Common myeloid progenitor, CD34-positive (primary cell): ENCODE results near the gene CITED4.
A peak's percentile ranks its signal among the peaks of the same experiment; 100 is the strongest.

Source experiments
- CTCF ChIA-PET: fragments of 350-600 bp; sonication (Branson Sonifier 250); formaldehyde crosslinking; loops from one replicate; lab custom pipeline; 2021; ENCODE audit warnings: antibody characterized with exemption; lab: Charles Lee
- POLR2A ChIA-PET: fragments of 350-600 bp; sonication (Branson Sonifier 250); formaldehyde crosslinking; loops from one replicate; lab custom pipeline; 2021; ENCODE audit warnings: antibody characterized with exemption; lab: Charles Lee
- DNase-seq, 3 donors: peaks; one replicate each; pipeline versions ENCODE4 v3.0.0 to v3.0.0-alpha.2; 2013
- H3K27ac ChIP-seq, 2 experiments: 1 replicate in 1 of 2; 2 replicates in 1 of 2; pipeline ENCODE4 v1.7.0; 2013; ENCODE audit warnings: inconsistent platforms in 2 of 2, low read length in 2 of 2, mild to moderate bottlenecking in 2 of 2, low read depth in 1 of 2, moderate library complexity in 1 of 2; ENCODE audit not compliant: severe bottlenecking in 2 of 2, insufficient read depth in 1 of 2, poor library complexity in 1 of 2
- H3K27me3 ChIP-seq, 5 experiments: replicated peaks in 2 of 5; 1 replicate in 3 of 5; 2 replicates in 2 of 5; pipeline versions ENCODE4 v1.6.1 to v1.7.0; 2013; ENCODE audit warnings: low read length in 4 of 5, mild to moderate bottlenecking in 2 of 5, moderate library complexity in 2 of 5, inconsistent platforms in 1 of 5; ENCODE audit not compliant: insufficient read depth in 5 of 5, control insufficient read depth in 4 of 5
- H3K36me3 ChIP-seq, 4 experiments: 1 replicate in 2 of 4; 2 replicates in 2 of 4; pipeline versions ENCODE4 v1.6.1 to v1.7.0; 2013; ENCODE audit warnings: low read length in 3 of 4, control low read depth in 1 of 4, mild to moderate bottlenecking in 1 of 4; ENCODE audit not compliant: control insufficient read depth in 4 of 4, insufficient read depth in 4 of 4
- H3K4me1 ChIP-seq, 4 experiments: 1 replicate in 3 of 4; 2 replicates in 1 of 4; pipeline versions ENCODE4 v1.6.1 to v1.7.1; 2013; ENCODE audit warnings: low read length in 3 of 4, mild to moderate bottlenecking in 3 of 4, control low read depth in 1 of 4, inconsistent platforms in 1 of 4, moderate library complexity in 1 of 4; ENCODE audit not compliant: control insufficient read depth in 4 of 4, insufficient read depth in 4 of 4; ENCODE audit errors: control extremely low read depth in 1 of 4
- H3K4me3 ChIP-seq, 7 experiments: 1 replicate in 4 of 7; 2 replicates in 3 of 7; pipeline versions ENCODE4 v1.5.1 to v1.7.0; 2013; ENCODE audit warnings: mild to moderate bottlenecking in 7 of 7, low read length in 6 of 7, moderate library complexity in 6 of 7, inconsistent platforms in 2 of 7, low read depth in 2 of 7, control low read depth in 1 of 7; ENCODE audit not compliant: insufficient read depth in 4 of 7, control insufficient read depth in 1 of 7; ENCODE audit errors: extremely low read depth in 1 of 7
- H3K9me3 ChIP-seq, 5 experiments: 1 replicate in 4 of 5; 2 replicates in 1 of 5; pipeline versions ENCODE4 v1.6.1 to v1.7.1; 2013; ENCODE audit warnings: low read length in 4 of 5, mild to moderate bottlenecking in 2 of 5, inconsistent platforms in 1 of 5, low read depth in 1 of 5, moderate library complexity in 1 of 5; ENCODE audit not compliant: control insufficient read depth in 4 of 5, insufficient read depth in 2 of 5; ENCODE audit errors: control extremely low read depth in 1 of 5
- WGBS: methylation state at CpG from one replicate; pipeline ENCODE4 v1.1.5; 2013; ENCODE audit not compliant: insufficient coverage; 5-methylcytosine and 5-hydroxymethylcytosine counted together

The CITED4 gene

DNA sequence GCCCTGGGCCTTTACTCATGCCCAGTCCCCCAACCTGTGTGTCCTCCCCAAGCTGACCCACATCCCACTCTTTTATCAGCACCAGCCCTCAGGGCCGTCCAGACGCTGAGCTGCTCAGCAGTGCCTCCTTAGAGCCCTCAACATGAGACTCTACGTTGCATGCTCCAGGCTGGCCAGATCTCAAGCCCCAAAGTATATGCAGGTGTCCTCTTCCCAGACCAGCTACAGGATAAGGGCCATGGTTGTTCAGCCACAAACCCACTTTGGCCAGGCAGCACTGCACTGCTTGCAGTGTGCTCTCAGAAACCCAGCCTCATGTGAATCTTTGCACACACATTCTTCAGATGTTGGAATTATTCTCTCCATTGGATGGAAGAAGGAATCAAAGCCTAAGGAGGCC, 6.0 kb downstream of the CITED4 start:
- Histone ChIP-seq H3K4me3 (no peak overlapping the region), H3K4me1 (peaks cover 0 to 9% (median 8%) of the 10 kb centered on the region in 4 experiments), H3K36me3 (no peaks in the 10 kb centered on the region), H3K27ac (no peak overlapping the region), H3K9me3 (no peaks in the 10 kb centered on the region), H3K27me3 (peaks cover 0 to 33% (median 8%) of the 10 kb centered on the region in 5 experiments)
- WGBS: 96% methylated on average over 3 of the region's 3 CpGs
- DNase-seq: no peak
- CTCF ChIA-PET: interaction anchor here (0.7 to 19.1 kb wide), 6 partner anchors 14 to 116 kb away, joined by 3 to 321 read pairs (median 5); no protein-coding TSS in a partner anchor
- POLR2A ChIA-PET: no interaction called here

DNA sequence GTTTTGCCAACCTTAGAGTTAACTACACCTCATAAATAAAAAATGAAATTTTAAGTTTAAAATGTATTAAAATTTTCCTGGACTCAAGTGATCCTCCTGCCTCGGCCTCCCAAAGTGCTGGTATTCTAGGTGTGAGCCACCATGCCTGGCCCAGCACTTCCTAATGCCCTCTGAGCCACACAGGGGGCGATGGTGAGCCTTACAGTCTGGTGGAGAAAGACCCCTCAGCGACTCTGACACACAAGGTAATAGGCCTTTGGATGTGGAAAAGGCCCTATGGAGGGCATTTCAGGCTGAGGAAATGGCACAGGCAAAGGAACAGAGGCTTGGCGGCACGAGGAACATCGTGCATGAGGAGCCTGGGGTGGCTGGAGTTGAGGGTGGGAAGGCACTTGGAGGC, 6.7 kb downstream of the CITED4 start:
- H3K9me3 ChIP-seq: no peaks in the 10 kb centered on the region
- WGBS: 100% methylated on average over 4 of the region's 6 CpGs
- peaks cover 0 to 27% (median 8%) of the 10 kb centered on the region in 5 experiments for H3K27me3 ChIP-seq
- ChIA-PET POLR2A (no interaction called here), CTCF (interaction anchor here (1.2 to 19.1 kb wide), 6 partner anchors 14 to 117 kb away, joined by 3 to 321 read pairs (median 4); no protein-coding TSS in a partner anchor)
- H3K27ac ChIP-seq: no peak overlapping the region
- H3K36me3 ChIP-seq: no peaks in the 10 kb centered on the region
- H3K4me1 ChIP-seq: peaks cover 0 to 3% (median 2%) of the 10 kb centered on the region in 4 experiments
- H3K4me3 ChIP-seq: no peak overlapping the region
- DNase-seq: peak in 2 of 3 donors; percentile 64 to 70

DNA sequence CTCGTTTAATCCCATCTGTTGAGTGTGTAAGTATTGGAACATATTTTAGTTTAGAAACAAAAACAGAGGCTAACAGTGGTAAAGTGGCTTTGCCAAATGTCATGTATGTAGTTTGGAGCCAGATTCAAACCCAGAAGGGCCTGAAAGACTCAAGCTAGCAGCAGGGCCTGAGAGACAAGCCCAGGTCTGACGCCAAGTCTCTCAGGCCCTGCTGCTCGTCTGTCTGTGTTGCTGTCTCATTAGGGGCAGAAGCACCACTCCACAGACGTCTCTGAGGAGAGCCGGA, 8.3 kb downstream of the CITED4 start:
- Histone ChIP-seq H3K4me3 (no peak overlapping the region), H3K27me3 (peaks cover 0 to 11% (median 2%) of the 10 kb centered on the region in 5 experiments), H3K27ac (no peak overlapping the region), H3K36me3 (no peaks in the 10 kb centered on the region), H3K9me3 (no peaks in the 10 kb centered on the region), H3K4me1 (peaks cover 0 to 6% (median 4%) of the 10 kb centered on the region in 4 experiments)
- DNase-seq: no peak
- POLR2A ChIA-PET: no interaction called here
- CTCF ChIA-PET: interaction anchor here (1.2 to 19.1 kb wide), 6 partner anchors 9 to 97 kb away, joined by 3 to 321 read pairs (median 4); no protein-coding TSS in a partner anchor
- 93% methylated on average over 5 of the region's 5 CpGs for WGBS

DNA sequence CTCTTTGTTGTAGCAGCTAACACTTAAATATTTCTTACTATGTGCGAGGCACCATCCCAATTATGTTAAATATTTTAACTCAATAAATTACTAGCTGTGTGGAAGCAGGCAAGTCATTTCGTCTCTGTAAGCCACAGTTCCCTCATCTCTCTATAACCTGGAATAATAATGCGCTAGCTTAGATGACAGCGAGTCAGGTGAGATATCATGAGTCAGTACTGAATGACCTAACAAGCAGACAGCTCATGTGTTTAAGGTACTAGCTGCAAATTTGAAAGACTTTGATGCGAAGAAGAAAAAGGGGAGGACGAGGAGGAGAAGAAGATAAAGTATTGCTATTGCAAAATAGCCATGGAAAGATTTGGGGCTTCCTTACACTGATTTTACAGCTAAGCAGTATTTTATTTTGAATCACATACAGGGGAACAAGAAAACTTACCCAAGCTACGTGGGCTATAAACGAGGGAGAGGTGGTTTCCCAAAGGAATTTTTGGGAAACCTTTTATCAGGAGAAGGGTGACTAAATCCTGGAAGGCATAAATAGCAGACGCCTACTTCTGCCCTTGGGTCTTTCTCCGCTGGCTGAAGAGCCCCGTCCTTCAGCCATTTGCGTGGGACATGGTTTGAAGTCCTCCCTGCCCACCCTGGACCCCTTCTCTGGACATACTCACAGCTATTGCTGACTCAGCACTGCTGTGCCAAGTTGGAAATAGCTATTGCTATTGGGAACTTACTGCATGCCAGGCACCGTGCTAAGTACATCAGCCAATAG, 8.9 kb downstream of the CITED4 start:
- ChIA-PET POLR2A (interaction anchor here (0.8 kb wide), 1 partner anchor 162 kb away, joined by 3 read pairs; the partner anchor contains the start of gene NFYC), CTCF (interaction anchor here (0.8 to 19.1 kb wide), 8 partner anchors 8 to 137 kb away, joined by 3 to 321 read pairs (median 4); no protein-coding TSS in a partner anchor)
- no peak for DNase-seq
- H3K36me3 ChIP-seq: no peaks in the 10 kb centered on the region
- no peak overlapping the region for H3K27ac ChIP-seq
- peaks cover 0 to 6% (median 4%) of the 10 kb centered on the region in 4 experiments for H3K4me1 ChIP-seq
- H3K27me3 ChIP-seq: peaks cover 0 to 6% (median 0%) of the 10 kb centered on the region in 5 experiments
- H3K9me3 ChIP-seq: no peaks in the 10 kb centered on the region
- H3K4me3 ChIP-seq: no peak overlapping the region
- 92% methylated on average over 10 of the region's 13 CpGs for WGBS

DNA sequence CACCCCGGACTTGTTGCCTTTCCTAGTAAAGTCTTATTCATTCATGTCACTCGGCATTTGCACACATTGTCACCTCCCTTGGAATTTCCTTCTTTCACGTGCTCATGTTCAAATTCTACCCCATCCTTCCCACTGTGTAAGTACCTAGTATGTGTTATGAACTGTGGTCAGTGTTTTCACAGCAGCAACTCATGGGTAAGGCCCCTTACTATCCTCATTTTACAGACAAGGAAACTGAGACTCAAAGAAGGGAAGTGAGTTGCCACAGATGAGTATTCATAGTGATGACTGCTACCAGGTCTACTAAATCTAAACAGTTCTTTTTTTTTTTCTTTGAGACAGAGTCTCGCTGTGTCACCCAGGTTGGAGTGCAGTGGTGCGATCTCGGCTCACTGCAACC, 10.5 kb downstream of the CITED4 start:
- H3K36me3 ChIP-seq: no peaks in the 10 kb centered on the region
- DNase-seq: no peak
- POLR2A ChIA-PET: no interaction called here
- no peak overlapping the region for H3K27ac ChIP-seq
- CTCF ChIA-PET: interaction anchor here (0.6 to 19.1 kb wide), 4 partner anchors 54 to 99 kb away, joined by 3 to 321 read pairs (median 76); no protein-coding TSS in a partner anchor
- H3K4me3 ChIP-seq: no peak overlapping the region
- no peaks in the 10 kb centered on the region for H3K9me3 ChIP-seq
- 97% methylated on average over 4 of the region's 6 CpGs for WGBS
- peaks cover 0 to 6% (median 4%) of the 10 kb centered on the region in 4 experiments for H3K4me1 ChIP-seq
- H3K27me3 ChIP-seq: no peaks in the 10 kb centered on the region

DNA sequence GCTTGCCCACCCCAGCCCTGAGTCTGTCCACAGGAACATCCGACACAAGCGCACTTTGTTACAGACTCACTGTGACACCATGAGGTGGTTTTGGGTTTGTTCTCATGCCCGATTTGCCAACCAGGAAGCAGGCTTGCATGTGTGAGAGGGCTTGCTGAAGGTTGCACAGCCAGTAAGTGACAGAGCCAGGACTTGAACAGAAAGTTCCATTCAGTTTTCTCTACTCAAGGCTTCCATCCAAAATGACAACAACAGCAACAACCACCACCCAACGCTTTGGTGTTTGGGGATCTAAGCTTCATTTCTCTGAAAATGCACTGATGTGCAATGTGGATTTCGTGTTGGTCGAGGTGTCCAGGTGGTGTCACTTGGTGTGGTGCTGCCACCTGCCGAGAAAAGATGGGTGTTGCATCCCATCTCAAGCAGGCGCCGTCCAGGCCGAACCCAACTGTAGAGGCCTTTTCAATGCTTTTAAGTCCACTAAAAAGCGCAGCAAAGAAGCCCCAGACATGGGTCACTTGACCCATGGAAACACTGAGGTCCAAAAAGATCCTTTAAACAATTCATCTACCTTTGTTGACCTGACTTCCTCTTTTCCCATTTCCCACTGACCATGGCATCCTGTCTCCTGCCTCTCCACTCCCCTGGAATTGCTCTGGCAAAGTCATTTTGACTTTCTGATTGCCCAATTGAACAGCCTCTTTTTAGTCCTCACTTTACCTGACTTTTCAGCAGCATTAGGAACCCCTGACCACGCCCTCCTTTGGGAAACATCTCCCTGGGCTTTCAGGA, 12.2 kb downstream of the CITED4 start:
- H3K4me1 ChIP-seq: peaks cover 6 to 12% (median 10%) of the 10 kb centered on the region in 4 experiments
- no peaks in the 10 kb centered on the region for H3K9me3 ChIP-seq
- H3K36me3 ChIP-seq: no peaks in the 10 kb centered on the region
- CTCF ChIA-PET: interaction anchor here (0.7 to 19.1 kb wide), 14 partner anchors 8 to 181 kb away, joined by 3 to 321 read pairs (median 5); no protein-coding TSS in a partner anchor
- H3K4me3 ChIP-seq: peak overlapping the region in 2 of 7 experiments; percentile 44 to 59
- POLR2A ChIA-PET: no interaction called here
- H3K27ac ChIP-seq: no peak overlapping the region
- 8% methylated on average over 11 of the region's 12 CpGs for WGBS
- no peaks in the 10 kb centered on the region for H3K27me3 ChIP-seq
- peak; percentile 71 to 87 (median 86) for DNase-seq
